IPS-18a (cell line): ENCODE data around the gene NEBL.

Experiments
- H3K27ac ChIP-seq: one replicate; pipeline ENCODE4 v1.5.1; 2013; ENCODE audit warnings: low read length
- H3K27me3 ChIP-seq: one replicate; pipeline ENCODE4 v1.6.1; 2013; ENCODE audit warnings: mild to moderate bottlenecking, low read length; ENCODE audit not compliant: control insufficient read depth, insufficient read depth
- H3K36me3 ChIP-seq: one replicate; pipeline ENCODE4 v1.6.1; 2013; ENCODE audit warnings: low read depth, low read length; ENCODE audit not compliant: control insufficient read depth
- H3K4me1 ChIP-seq: one replicate; pipeline ENCODE4 v1.6.1; 2013; ENCODE audit warnings: low read depth, low read length; ENCODE audit not compliant: control insufficient read depth
- H3K4me3 ChIP-seq: one replicate; pipeline ENCODE4 v1.5.1; 2013; ENCODE audit warnings: low read length
- H3K9ac ChIP-seq: one replicate; pipeline ENCODE4 v1.6.1; 2013; ENCODE audit warnings: mild to moderate bottlenecking, low read length, moderate library complexity
- H3K9me3 ChIP-seq: one replicate; pipeline ENCODE4 v1.6.1; 2013; ENCODE audit warnings: low read depth, low read length; ENCODE audit not compliant: control insufficient read depth

Gene NEBL

DNA sequence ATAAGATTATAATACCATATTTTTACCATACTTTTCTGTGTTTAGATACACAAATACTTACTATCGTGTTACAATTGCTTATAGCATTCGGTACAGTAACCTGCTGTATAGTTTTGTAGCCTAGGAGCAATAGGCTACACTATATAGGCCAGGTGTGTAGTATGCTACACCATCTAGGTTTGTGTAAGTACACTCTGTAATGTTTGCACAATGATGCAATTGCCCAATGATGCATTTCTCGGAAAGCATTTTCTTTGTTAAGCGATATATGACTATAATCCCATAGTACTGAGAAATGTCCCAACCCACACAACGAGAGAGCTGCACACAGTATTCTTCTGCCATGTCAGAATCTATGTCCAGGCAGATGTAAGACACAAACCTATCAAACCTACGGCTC, 160.0 kb downstream of the NEBL start:
- Histone ChIP-seq H3K9me3 (no peaks in the 10 kb centered on the region), H3K36me3 (no peaks in the 10 kb centered on the region), H3K27ac (no peak overlapping the region), H3K4me3 (no peak overlapping the region), H3K4me1 (no peaks in the 10 kb centered on the region), H3K9ac (no peak overlapping the region), H3K27me3 (no peaks in the 10 kb centered on the region)
